ENCODE measurements around the gene CHGA.

DNA sequence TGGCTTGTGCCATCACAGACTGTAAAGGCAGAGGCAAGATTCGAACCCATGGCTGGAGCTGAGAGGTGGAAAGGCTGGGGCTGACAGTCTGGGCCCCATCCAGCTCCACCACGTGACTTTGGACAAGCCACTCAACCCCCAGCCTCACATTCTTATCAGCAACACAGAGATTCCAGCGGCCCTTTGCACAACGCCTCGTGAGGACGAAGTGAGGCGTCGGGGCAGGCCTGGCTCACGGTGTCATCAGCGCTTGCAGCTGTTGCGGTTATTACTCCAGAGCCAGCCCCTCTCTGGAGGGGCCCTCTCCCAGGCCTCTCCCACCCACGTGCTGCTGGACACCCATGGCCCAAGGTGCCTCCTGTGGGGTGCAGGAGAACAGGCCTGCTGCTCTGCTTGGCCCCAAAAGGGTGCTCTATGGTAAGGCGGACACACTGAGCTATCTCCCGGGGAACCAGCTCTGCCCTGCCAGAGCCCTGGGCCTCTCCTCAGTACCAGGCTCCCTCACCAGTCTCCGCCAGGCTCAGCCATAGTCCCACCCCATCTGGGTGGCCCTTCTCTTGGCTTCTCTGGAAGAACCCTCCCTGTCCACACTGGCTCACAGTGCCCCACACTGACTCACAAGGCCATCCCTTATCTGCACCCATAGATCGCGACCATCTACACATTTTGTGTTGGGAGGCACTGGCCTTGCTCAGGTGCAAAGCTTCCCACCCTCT, 21.1 kb downstream of the CHGA start:
- TF ChIP-seq, protein P1, sequence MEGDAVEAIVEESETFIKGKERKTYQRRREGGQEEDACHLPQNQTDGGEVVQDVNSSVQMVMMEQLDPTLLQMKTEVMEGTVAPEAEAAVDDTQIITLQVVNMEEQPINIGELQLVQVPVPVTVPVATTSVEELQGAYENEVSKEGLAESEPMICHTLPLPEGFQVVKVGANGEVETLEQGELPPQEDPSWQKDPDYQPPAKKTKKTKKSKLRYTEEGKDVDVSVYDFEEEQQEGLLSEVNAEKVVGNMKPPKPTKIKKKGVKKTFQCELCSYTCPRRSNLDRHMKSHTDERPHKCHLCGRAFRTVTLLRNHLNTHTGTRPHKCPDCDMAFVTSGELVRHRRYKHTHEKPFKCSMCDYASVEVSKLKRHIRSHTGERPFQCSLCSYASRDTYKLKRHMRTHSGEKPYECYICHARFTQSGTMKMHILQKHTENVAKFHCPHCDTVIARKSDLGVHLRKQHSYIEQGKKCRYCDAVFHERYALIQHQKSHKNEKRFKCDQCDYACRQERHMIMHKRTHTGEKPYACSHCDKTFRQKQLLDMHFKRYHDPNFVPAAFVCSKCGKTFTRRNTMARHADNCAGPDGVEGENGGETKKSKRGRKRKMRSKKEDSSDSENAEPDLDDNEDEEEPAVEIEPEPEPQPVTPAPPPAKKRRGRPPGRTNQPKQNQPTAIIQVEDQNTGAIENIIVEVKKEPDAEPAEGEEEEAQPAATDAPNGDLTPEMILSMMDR (IDR thresholded peaks at IDR 0.05) = no peak
- no peak for TF ChIP-seq POLR2A (IDR thresholded peaks at IDR 0.05)

All from heart left ventricle (tissue), 13 donors.